ENCODE measurements around the gene SAA1.
"Not testable (repeated sequence)": the region's sequence is repeated elsewhere in the genome, so short reads cannot be mapped to it uniquely, and the experiment has no call there.

Gene SAA1

DNA sequence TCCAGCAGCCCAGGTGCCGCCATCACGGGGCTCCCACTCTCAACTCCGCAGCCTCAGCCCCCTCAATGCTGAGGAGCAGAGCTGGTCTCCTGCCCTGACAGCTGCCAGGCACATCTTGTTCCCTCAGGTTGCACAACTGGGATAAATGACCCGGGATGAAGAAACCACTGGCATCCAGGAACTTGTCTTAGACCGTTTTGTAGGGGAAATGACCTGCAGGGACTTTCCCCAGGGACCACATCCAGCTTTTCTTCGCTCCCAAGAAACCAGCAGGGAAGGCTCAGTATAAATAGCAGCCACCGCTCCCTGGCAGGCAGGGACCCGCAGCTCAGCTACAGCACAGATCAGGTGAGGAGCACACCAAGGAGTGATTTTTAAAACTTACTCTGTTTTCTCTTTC lies at the start of gene SAA1:
Gene SAA1 (plus strand): TSS at position 316 of the 400 bp plus-strand sequence. CDS start 624 bp downstream, outside the sequence.
- no peak for DNase-seq (ENCODE audit: low read depth in 2 of 2)

DNA sequence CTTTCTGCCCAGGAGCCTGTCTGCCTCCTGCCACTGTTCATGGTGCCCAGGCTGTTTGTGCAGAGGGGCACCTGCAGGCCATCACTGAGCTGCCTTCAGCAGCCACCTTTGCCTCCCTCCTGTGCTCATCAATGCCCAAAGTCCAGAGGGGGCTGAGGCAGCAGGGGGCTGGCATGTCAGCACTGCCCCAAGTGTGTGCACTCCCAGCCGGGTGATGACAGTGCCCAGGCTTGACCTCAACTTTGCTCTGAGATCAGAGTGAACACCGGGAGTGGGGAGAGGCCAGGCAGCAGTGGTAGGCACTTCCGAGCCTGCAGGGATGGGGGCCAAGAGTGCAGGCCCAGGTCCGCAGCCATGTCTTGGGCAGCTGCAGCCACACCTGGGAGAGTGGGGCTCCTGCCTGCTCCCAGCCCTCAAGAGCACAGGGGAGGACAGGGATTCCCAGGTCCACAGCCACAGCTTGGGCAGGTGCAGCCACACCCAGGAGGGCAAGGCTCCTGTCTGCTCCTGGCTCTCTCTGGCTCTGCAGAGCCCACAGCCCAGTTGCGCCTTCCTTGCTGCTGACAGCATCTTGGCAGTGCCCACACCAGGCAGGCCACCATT lies 44.7 kb upstream of the SAA1 start:
- DNase-seq (ENCODE audit: low read depth in 2 of 2), result no peak

DNA sequence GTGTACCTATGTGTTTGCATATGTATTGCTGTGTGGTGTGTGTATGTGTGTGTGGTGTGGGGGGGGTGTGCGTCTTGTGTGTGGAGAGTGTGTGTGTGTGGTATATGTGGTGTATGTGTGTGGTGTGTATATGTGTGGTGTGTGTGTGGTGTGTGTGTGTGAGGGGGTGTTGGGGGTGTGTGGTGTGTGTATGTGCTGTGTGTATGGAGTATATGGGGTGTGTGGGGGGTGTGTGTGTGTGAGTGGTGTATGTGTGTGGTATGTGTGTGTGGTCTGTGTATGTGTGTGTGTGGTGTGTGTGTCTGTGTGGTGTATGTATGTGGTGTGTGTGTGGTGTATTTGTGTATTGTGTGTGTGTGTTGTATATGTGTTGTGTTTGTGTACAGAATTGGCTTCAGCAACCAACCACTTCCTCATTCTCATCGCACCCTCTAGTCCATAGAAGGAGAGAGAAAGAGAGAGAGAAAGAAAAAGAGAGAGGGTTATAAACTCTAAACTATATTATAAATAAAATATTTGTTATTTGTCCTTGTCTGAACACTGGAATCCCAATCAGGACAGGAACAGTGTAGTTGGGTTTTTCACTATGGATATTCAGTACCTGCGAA lies 43.1 kb upstream of the SAA1 start:
- no peak for DNase-seq (ENCODE audit: low read depth in 2 of 2)

DNA sequence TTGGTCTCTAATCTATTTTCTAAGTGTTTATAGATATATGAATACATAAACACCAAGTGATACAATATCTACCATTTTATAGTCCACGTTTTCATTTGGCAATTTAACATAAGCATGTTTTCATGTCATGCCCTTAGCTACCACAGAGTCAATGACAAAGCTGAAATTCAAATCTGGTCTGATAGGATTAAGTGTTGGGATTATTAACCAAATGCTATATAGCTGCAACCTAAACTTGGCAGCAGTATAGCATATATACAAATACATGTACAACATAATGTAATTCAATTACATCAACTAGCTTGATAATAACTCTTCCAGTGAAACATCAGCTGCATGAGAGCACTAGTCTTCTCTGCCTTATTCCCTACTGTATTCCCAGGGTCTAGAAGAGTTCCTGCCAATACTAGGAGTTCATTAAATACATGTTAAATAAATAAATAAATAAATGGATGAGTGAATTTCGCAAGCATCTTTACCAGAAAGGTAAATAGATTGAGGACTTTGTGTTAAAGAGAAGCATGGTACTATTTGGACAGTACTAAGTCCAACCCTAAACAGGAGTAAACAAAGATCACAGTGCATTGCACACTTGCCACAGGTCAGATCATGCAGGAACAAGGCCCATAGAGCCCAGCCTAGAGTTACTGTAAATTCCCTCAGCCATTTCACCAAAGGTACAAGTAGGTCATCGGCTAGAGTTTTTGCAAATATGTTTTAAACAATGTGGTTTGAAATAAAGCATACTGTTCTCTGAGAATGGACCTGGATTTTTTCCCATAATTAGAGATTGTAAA lies 42.3 kb upstream of the SAA1 start:
- DNase-seq (ENCODE audit: low read depth in 2 of 2), result no peak

DNA sequence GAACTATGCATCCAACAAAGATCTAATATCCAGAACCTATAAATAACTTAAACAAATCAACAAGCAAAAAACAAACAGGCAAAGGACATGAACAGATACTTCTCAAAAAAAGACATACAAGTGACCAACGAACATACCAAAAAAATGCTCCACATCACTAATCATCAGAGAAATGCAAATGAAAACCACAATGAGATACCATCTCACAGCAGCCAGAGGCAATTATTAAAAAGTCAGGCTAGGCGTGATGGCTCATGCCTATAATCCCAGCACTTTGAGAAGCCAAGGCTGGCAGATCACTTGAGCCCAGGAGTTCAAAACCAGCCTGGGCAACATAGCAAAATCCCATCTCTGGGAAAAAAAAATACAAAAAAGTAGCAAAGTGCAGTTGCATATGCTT lies 40.2 kb upstream of the SAA1 start:
- DNase-seq (ENCODE audit: low read depth in 2 of 2), result no peak

DNA sequence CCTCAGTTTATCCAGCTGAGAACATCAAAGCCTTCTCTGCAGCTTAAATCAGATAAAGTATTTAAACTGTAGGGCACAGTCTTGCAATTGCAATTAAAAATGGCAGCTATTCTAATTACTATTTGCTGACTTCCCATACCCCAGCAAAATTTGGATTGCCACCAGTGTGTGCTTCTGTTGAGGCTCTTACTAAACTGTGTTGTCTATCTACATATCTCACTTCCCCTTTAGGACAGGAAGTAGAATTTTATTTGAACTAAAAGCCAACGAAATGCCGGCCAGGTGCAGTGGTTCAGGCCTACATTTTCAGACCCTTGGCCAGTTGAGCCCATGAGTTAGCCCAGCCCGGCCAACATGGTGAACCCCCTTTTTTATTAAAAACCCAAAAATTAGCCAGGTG lies 36.6 kb upstream of the SAA1 start:
- DNase-seq (ENCODE audit: low read depth in 2 of 2), result no peak

DNA sequence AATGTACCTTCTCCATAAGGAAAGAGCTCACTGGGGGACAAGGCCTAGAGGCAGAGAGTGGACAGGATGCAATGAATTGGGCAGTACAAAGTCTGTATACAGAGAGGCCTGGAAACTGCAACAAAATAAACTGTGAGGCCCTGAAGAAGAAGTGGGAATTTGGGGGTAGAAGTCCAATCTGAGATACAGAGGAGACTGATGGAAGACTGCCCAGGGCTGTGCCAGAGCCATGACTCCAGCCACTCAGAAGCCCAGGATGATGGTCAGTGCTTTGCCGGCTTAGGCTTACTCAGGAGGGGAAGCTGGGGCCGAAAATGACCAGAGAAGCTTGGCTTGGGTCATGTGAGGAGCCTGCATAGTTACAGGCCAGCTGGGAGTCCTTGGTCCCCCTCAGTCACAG lies 35.2 kb upstream of the SAA1 start:
- no peak for DNase-seq (ENCODE audit: low read depth in 2 of 2)

DNA sequence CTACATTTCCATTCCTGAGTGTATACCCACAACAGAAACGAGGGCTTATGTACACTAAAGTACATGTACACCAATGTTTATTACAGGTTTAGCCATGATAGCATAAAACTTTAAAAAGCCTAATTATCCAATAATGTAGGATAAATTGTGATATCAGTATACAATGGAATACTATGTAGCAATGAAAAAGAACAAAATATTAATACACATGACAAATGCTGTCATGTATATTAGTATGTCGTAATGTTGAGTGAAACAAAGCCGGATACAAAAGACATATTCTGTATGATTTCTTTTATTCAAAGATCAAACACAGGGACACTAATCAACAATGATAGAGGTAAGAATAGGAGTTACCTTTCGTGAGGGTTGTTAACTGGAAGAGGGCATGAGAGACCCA lies 32.2 kb upstream of the SAA1 start:
- no peak for DNase-seq (ENCODE audit: low read depth in 2 of 2)

DNA sequence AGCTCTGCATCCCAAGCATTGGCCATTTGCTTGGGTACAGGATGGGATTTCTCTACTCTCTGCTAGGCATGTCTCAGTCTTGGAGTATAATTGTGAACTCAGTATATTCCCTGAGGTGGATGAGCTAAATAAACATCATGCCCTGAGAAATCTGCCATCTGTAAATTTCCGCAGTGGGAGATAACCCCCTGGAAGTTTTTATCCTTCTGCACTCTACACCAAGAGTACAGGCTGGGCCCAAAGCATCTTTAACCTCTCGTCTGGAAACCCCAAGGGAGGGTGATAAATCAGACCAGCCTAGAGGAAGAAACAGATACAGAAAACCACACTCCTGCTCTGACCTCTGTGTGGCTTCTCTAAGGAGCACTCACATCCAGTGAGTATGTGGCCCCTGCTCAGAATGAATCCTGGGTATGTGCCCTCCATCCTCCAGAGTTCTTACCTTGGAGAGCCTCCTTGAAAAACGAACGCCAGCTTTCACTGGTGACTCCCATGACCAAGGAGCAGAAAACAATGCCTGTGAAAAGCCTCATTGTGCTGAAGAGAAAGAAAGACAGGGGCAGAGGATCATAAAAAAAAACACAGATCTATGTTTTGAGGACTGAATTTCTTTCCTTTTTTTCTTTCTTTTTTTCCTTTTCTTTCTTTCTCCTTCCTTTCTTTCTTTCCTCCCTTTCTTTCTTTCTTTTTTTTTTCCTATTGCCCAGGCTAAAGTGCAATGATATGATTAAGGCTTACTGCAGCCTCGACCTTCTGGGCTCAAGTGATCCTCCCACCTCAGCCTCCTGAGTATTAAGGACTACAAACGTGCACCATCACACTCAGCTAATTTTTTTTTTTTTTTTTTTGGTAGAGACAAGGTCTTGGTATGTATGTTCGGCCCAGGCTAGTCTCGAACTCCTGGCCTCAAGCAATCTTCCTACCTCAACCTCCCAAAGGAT lies 30.4 kb upstream of the SAA1 start:
- no peak for DNase-seq (ENCODE audit: low read depth in 2 of 2)

DNA sequence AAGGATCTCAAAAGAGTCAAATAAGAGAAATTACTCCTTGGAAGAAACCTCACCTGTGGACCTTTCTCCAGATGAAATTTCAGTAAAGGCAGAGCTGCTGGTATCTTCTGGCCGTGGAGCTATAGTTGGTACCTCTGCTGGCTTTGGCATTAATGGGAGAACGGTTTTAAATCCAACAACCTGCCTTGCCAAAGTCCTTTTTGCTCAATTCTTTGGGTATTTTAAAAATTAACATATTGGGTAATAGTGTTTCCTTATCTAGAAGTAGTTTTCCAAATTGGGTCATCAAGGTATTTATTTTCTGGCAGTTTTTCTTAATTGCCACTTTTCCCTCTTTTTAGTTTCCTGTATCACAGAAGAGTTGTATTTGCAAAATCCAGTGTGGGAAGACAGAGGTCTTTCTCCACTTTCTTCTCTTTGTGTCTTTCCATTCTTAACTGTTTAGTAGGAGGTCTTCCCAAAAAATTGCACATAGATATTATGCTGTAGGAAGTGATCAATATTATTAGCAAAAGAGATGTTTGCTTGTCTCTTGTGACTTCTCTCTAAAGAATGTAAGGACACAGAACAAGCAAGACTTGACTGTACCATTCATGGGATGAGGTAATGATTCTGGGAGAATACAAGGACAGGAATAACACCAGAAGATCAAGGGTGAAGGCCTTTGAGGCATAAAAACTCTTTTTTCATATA lies 29.3 kb upstream of the SAA1 start, which contains the start of gene SAA4:
Gene SAA4 (minus strand): TSS at position 139 of the 693 bp plus-strand sequence. CDS start 876 bp downstream, outside the sequence.
- no peak for DNase-seq (ENCODE audit: low read depth in 2 of 2)

DNA sequence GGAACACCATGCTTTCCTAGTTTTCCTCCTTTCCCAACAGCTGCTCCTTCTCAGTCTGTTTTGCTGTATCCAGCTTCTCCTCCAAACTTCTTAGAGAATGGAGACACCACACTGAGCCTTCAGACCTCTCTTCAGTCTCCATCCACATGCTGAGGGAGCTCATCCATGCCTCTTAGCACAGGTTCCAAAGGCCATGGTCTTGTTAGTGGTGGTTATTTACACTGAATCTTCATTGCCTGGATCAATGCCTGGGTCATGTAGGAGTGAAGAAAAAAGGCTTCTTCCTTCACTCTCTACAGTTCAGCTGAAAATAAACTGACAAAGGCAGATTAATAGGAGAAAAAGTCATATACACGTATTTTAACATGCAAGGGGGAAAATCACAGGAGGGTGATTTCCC lies 26.4 kb upstream of the SAA1 start:
- DNase-seq (ENCODE audit: low read depth in 2 of 2), result no peak

DNA sequence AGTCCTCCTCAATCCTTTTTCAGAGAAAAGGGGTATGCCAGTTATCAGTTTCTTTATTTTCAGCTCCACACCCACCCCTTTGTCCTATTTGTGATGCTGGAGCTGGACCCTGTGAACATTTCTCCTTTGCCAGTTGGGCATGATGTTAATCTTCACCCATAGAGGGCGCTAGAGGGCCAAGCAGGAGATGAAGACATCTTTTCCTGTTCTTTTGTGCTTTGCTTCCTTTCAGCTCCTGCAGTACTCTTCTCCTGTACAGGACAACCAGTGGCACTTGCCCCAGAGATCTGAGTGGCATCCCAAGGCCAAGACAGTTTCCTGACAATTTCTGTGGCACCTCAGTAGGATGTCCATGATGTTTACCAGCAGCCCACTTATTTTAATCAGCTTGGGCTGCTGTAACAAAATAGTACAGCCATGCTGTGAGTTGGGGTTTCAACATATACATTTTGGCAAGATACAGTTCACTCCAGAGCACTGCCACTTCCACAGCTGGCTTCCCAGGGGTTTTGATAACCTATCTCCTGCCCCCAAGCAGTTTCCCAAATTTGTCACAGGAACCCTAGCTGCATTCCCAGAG lies 22.2 kb upstream of the SAA1 start:
- peak; percentile 2 to 35 for DNase-seq (ENCODE audit: low read depth in 2 of 2)

DNA sequence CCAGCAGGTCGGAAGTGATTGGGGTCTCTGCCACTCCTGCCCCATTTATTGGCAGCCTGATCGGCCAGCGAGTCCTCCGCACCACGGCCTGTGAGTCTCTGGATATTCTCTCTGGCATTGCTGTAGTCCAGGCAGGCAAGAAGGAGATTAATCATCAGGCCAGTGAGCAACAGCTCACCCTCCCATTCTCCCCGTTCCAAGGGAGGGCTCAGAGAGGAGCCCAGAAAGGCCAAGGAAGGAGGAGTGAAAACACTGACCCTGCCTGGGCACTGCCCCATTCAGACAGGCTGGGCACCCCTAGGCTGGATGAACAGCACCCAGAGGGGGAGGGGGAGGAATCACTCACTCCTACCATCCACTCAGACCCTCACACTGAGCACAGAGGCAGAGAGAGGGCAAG lies 20.7 kb upstream of the SAA1 start:
- no peak for DNase-seq (ENCODE audit: low read depth in 2 of 2)

DNA sequence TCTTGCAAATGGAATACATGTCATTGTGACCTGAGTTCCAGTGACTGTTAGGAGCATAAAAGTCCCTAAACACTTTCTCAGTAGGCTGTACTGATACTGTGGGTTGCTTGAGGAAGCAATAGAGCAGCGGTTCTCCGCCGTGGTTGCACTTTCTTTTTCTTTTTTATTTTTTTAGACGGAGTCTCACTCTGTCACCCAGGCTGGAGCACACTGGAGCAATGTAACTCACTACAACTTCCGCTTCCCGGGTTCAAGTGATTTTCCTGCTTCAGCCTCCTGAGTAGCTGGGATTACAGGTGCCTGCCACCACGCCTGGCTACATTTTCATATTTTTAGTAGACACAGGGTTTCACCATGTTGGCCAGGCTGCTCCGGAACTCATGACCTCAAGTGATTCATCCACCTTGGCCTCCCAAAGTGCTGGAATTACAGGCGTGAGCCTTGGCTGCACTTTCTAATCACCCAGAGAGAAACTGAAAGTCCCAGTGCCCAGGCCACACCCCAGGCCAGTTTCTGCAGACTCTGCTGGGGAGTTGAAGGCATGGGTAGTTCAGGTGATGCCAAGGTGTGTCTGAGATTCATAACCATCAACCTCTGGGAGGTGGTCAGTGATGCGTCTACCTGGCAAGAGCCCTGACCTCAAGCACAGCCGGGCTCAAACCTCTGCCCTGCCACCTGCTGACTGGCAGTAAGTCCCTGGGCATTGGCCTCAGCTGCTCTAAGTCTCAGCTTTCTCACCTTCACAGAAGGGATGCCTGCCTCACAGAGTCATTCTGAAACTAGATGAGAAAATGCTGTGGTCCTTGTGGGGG lies 19.5 kb upstream of the SAA1 start:
- not testable (repeated sequence) for DNase-seq (ENCODE audit: low read depth in 2 of 2)

DNA sequence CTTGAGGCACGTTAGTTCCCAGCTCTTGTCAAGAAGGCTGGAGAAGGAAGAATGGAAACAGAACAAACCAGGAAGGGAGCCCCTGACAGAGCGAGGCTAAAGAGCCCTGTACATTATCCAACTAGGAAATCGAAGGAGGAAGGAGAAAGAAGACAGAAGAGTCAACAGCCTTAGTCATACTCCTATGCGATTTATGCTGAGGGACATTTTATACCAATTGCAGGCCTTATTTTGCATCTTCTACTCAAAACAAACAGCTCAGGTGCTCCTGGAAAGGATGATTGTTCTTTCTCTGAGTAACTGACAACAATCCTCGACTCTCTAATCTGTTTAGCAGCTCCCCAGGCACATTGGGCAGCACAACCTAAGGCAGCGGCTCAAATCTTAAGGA lies 18.9 kb upstream of the SAA1 start:
- DNase-seq (ENCODE audit: low read depth in 2 of 2), result not testable (repeated sequence)

DNA sequence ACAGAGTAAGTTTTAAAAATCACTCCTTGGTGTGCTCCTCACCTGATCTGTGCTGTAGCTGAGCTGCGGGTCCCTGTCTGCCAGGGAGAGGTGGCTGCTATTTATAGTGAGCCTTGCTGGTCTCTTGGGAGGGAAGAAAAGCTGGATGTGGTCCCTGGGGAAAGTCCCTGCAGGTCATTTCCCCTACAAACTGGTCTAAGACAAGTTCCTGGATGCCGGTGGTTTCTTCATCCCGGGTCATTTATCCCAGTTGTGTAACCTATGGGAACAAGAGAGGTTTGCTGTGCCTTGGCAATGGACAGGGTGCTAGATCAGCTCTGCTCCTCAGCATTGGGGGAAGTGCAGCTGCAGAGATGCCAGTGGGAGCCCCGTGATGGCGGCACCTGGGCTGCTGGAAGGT lies 17.5 kb upstream of the SAA1 start, which contains the start of gene SAA2:
Gene SAA2 (minus strand): TSS at position 108 of the 400 bp plus-strand sequence. CDS start 657 bp downstream, outside the sequence.
- no peak for DNase-seq (ENCODE audit: low read depth in 2 of 2)

DNA sequence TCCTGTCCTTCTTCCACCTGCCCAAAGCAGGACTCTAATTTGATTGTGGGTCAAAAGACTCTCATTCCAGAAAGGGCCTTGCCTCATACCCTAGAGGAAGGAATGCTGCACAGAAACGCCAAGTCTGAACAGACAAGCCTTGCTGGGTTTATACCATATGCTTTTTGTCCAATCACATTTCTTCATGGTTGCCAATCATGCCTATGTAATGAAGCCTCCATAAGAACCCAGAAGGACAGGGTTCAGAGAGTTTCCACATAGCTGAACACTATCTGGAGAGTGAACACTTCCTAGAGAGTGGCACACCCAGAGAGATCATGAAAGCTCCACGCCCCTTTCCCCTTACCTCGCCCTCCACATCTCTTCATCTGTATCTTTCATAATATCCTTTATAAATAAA lies 12.8 kb upstream of the SAA1 start:
- no peak for DNase-seq (ENCODE audit: low read depth in 2 of 2)

DNA sequence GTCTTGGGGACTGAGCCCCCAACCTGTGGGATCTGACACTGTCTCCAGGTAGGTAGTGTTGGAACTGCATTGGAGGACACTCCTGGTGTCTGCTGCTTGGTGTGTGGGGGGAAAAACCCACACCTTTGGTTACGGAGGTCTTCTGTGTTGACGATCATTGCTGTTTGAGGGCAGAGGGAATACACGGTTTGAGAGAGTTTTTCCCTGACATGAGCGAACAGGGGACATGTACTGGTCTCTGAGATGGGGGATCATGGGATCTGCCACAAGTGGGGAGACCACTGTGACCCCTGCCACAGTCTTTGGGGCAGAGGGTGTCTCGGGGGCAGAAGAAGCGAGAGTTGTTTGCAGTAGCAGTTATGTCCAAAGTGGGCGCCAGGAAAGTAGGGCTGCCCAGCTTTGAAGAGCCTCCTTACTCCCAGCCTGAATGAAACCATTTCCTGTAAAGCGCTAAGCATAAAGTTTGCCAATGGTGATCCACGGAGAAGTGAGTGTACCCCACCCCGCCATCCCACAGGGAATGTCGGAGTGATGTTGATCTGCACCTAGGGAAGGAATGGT lies 12.2 kb upstream of the SAA1 start:
- DNase-seq (ENCODE audit: low read depth in 2 of 2), result no peak

DNA sequence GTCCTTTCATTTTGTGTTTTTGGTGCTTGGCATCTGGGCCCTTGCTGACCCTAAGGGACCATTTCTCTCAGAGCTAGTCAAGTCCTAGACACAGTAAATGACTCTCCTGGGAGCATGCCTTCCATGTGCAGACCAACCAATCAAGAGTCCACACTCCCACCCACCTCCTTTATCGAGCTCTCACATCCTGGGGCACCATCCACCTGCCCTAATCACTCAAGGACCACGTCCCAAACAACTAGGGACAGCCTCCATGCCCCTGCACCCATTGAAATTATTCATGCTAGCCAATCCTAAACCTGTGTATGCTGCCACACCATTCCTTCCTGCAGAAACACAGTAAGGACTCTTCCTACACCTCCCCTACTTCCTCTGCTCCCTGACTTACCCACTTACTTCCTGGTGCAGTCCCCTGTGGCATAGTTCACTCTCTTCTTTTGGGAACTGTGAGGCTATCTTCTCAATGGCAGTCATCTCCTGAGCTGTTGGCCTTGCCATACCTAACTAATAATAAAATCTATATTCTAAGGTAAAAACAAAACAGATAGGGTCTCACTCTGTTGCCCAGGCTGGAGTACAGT lies 11.2 kb upstream of the SAA1 start:
- no peak for DNase-seq (ENCODE audit: low read depth in 2 of 2)
